Measurements from ENCODE around the gene GRM7. TPM values are rescaled to one million over a fixed set of nuclear protein-coding genes. Genes with fewer than 3 reads are reported as not detected.

Gene GRM7
- total RNA-seq, 1 experiment from 2014 or later: not detected

GRCh38 chr3:7095116-7095515 is 234.2 kb downstream of the GRM7 start:
- DNase-seq (ENCODE audit: low read depth, low spot score) (no peak), ATAC-seq (no peak)
- intact Hi-C loops (cut with micrococcal nuclease): no loop called here
- H3K79me2 ChIP-seq (ENCODE audit: insufficient read depth, low read length): no peaks in the 10 kb centered on the region
- no peak overlapping the region for H3K27ac ChIP-seq (ENCODE audit: low read depth, low read length)
- no peaks in the 10 kb centered on the region for H3K9me2 ChIP-seq (ENCODE audit: insufficient read depth)
- no peaks in the 10 kb centered on the region for H3K27me3 ChIP-seq (ENCODE audit: insufficient read depth, low read length)
- H3K9ac ChIP-seq (ENCODE audit: low read length): no peak overlapping the region
- H3K4me2 ChIP-seq (ENCODE audit: low read length): no peak overlapping the region
- H4K20me1 ChIP-seq (ENCODE audit: insufficient read depth): no peaks in the 10 kb centered on the region
- CTCF ChIA-PET: no interaction called here
- no peaks in the 10 kb centered on the region for H3K4me1 ChIP-seq (ENCODE audit: control insufficient read depth in 1 of 2, insufficient read depth in 2 of 2, low read length in 2 of 2)
- TF ChIP-seq YY1 (IDR thresholded peaks at IDR 0.05; ENCODE audit: extremely low read depth, insufficient replicate concordance, low read depth, low read length) (no peak), CBX3 (IDR thresholded peaks at IDR 0.05; ENCODE audit: low read depth) (no peak), TCF7L2 (IDR thresholded peaks at IDR 0.05; ENCODE audit: borderline replicate concordance, extremely low read depth, insufficient read depth, insufficient read length) (no peak), EZH2phosphoT487 (IDR thresholded peaks at IDR 0.05; ENCODE audit: borderline replicate concordance) (no peak), FOSL1 (IDR thresholded peaks at IDR 0.05; ENCODE audit: low read depth) (no peak), ZNF274 (IDR thresholded peaks at IDR 0.05; ENCODE audit: low read depth, low read length) (no peak), EGR1 (IDR thresholded peaks at IDR 0.05; ENCODE audit: low read depth) (no peak), POLR2AphosphoS5 (IDR thresholded peaks at IDR 0.05; ENCODE audit: low read depth, low read length) (no peak), SIN3A (IDR thresholded peaks at IDR 0.05; ENCODE audit: low read depth) (no peak), RAD21 (IDR thresholded peaks at IDR 0.05; ENCODE audit: low read depth) (no peak), ZBTB33 (IDR thresholded peaks at IDR 0.05; ENCODE audit: extremely low read depth, insufficient replicate concordance, low read length) (no peak), POLR2A (IDR thresholded peaks at IDR 0.05; ENCODE audit: borderline replicate concordance, extremely low read depth, insufficient read depth, insufficient read length) (no peak), ZFX (IDR thresholded peaks at IDR 0.05) (no peak)
- TF ChIP-seq, protein P1, sequence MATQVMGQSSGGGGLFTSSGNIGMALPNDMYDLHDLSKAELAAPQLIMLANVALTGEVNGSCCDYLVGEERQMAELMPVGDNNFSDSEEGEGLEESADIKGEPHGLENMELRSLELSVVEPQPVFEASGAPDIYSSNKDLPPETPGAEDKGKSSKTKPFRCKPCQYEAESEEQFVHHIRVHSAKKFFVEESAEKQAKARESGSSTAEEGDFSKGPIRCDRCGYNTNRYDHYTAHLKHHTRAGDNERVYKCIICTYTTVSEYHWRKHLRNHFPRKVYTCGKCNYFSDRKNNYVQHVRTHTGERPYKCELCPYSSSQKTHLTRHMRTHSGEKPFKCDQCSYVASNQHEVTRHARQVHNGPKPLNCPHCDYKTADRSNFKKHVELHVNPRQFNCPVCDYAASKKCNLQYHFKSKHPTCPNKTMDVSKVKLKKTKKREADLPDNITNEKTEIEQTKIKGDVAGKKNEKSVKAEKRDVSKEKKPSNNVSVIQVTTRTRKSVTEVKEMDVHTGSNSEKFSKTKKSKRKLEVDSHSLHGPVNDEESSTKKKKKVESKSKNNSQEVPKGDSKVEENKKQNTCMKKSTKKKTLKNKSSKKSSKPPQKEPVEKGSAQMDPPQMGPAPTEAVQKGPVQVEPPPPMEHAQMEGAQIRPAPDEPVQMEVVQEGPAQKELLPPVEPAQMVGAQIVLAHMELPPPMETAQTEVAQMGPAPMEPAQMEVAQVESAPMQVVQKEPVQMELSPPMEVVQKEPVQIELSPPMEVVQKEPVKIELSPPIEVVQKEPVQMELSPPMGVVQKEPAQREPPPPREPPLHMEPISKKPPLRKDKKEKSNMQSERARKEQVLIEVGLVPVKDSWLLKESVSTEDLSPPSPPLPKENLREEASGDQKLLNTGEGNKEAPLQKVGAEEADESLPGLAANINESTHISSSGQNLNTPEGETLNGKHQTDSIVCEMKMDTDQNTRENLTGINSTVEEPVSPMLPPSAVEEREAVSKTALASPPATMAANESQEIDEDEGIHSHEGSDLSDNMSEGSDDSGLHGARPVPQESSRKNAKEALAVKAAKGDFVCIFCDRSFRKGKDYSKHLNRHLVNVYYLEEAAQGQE (IDR thresholded peaks at IDR 0.05; ENCODE audit: low read depth): no peak
- TF ChIP-seq, protein P2, sequence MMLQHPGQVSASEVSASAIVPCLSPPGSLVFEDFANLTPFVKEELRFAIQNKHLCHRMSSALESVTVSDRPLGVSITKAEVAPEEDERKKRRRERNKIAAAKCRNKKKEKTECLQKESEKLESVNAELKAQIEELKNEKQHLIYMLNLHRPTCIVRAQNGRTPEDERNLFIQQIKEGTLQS (IDR thresholded peaks at IDR 0.05): no peak
- TF ChIP-seq, protein P3, sequence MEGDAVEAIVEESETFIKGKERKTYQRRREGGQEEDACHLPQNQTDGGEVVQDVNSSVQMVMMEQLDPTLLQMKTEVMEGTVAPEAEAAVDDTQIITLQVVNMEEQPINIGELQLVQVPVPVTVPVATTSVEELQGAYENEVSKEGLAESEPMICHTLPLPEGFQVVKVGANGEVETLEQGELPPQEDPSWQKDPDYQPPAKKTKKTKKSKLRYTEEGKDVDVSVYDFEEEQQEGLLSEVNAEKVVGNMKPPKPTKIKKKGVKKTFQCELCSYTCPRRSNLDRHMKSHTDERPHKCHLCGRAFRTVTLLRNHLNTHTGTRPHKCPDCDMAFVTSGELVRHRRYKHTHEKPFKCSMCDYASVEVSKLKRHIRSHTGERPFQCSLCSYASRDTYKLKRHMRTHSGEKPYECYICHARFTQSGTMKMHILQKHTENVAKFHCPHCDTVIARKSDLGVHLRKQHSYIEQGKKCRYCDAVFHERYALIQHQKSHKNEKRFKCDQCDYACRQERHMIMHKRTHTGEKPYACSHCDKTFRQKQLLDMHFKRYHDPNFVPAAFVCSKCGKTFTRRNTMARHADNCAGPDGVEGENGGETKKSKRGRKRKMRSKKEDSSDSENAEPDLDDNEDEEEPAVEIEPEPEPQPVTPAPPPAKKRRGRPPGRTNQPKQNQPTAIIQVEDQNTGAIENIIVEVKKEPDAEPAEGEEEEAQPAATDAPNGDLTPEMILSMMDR (IDR thresholded peaks at IDR 0.05 in 2 of 3, conservative IDR thresholded peaks at IDR 0.05 in 1 of 3; ENCODE audit: borderline replicate concordance in 1 of 3, insufficient read depth in 1 of 3, low read depth in 2 of 3, low read length in 2 of 3): no peak
- TF ChIP-seq, protein P4, sequence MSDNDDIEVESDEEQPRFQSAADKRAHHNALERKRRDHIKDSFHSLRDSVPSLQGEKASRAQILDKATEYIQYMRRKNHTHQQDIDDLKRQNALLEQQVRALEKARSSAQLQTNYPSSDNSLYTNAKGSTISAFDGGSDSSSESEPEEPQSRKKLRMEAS (IDR thresholded peaks at IDR 0.05): no peak
- H3K9me3 ChIP-seq (ENCODE audit: control insufficient read depth in 1 of 2, insufficient read depth in 1 of 2, low read depth in 1 of 2, low read length in 2 of 2): peaks cover 0 to 2% of the 10 kb centered on the region in 2 experiments; a peak in 1 of 4 replicates
- no TSS peak for BruUV-seq (replicated peaks)
- no peaks in the 10 kb centered on the region for H3K36me3 ChIP-seq (ENCODE audit: control insufficient read depth in 1 of 2, insufficient read depth in 2 of 2, low read length in 2 of 2)
- RAD21 ChIA-PET (ENCODE audit: low non-redundant PET in 1 of 2, low total read pairs in 2 of 2, uncharacterized antibody in 2 of 2, unreplicated experiment in 2 of 2): no interaction called here
- no peak overlapping the region for H3K4me3 ChIP-seq (replicated peaks in 1 of 2; ENCODE audit: low read depth in 1 of 2, low read length in 2 of 2)
- POLR2A ChIA-PET: no interaction called here
- no peak overlapping the region for H2AFZ ChIP-seq (ENCODE audit: low read depth, low read length, poor library complexity, severe bottlenecking)
